T1000 (cell line): Measurements from ENCODE around the gene GAS7.

ENCODE experiments used
- DNase-seq: peaks from one replicate; lab custom pipeline; 2025; ENCODE audit warnings: mixed read lengths; lab: John Stamatoyannopoulos, UW

Gene GAS7

GRCh38 chr17:9981344-9981915 is 217.0 kb downstream of the GAS7 start:
- no peak for DNase-seq

GRCh38 chr17:9979463-9979995 is 218.9 kb downstream of the GAS7 start:
- DNase-seq: no peak

GRCh38 chr17:9977180-9977575 is 221.2 kb downstream of the GAS7 start:
- no peak for DNase-seq

- DNase-seq: no peak
Observed at GRCh38 chr17:9976283-9977179, 221.9 kb downstream of the GAS7 start.

GRCh38 chr17:9974448-9975381 is 223.7 kb downstream of the GAS7 start:
- DNase-seq: no peak

- DNase-seq: no peak
Observed at GRCh38 chr17:9973669-9974447, 224.5 kb downstream of the GAS7 start.

- no peak for DNase-seq
Observed at GRCh38 chr17:9971991-9972390, 226.4 kb downstream of the GAS7 start.

GRCh38 chr17:9969301-9969935 is 229.0 kb downstream of the GAS7 start:
- no peak for DNase-seq

- no peak for DNase-seq
Observed at GRCh38 chr17:9968881-9969280, 229.5 kb downstream of the GAS7 start.

GRCh38 chr17:9968008-9968407 is 230.4 kb downstream of the GAS7 start:
- no peak for DNase-seq

- DNase-seq: no peak
Observed at GRCh38 chr17:9959377-9959981, 238.9 kb downstream of the GAS7 start.

GRCh38 chr17:9958586-9959281 is 239.7 kb downstream of the GAS7 start:
- DNase-seq: no peak

- DNase-seq: no peak
Observed at GRCh38 chr17:9957244-9957643, 241.2 kb downstream of the GAS7 start.

- DNase-seq: no peak
Observed at GRCh38 chr17:9956474-9957131, 241.8 kb downstream of the GAS7 start.

- DNase-seq: no peak
Observed at GRCh38 chr17:9953492-9953891, 244.9 kb downstream of the GAS7 start.

- DNase-seq: no peak
Observed at GRCh38 chr17:9951803-9952202, 246.6 kb downstream of the GAS7 start.

GRCh38 chr17:9948928-9949327 is 249.5 kb downstream of the GAS7 start:
- no peak for DNase-seq

GRCh38 chr17:9944704-9945103 is 253.7 kb downstream of the GAS7 start:
- no peak for DNase-seq

GRCh38 chr17:9943343-9943742 is 255.1 kb downstream of the GAS7 start:
- no peak for DNase-seq
